Esophagus squamous epithelium (tissue), 5 donors: ENCODE measurements around the gene ZNF3. TPM values are rescaled to one million over a fixed set of nuclear protein-coding genes. Genes with fewer than 3 reads are reported as not detected.

Source experiments
- DNase-seq: peaks from one replicate; lab custom pipeline; 2025; lab: John Stamatoyannopoulos, UW
- H3K27ac ChIP-seq, 4 donors: fragments of 200-600 bp; sonication (generic); one replicate each; pipeline ENCODE4 v1.5.1; 2016 to 2019; ENCODE audit warnings: mild to moderate bottlenecking in 1 of 4
- H3K27me3 ChIP-seq, 4 donors: fragments of 200-600 bp; sonication (generic); 1 replicate in 3 of 4; 2 replicates in 1 of 4; pipeline versions ENCODE4 v1.5.1 to v1.6.0; 2017 to 2021; ENCODE audit warnings: antibody characterized with exemption in 1 of 4
- H3K36me3 ChIP-seq, 3 donors: fragments of 200-600 bp; sonication (generic); one replicate each; pipeline ENCODE4 v1.5.1; 2016 to 2019
- H3K4me1 ChIP-seq, 3 donors: fragments of 200-600 bp; sonication (generic); one replicate each; pipeline ENCODE4 v1.5.1; 2017 to 2019
- H3K4me3 ChIP-seq, 4 donors: fragments of 200-600 bp; sonication (generic); 1 replicate in 3 of 4; 2 replicates in 1 of 4; pipeline ENCODE4 v1.5.1; 2016 to 2019; ENCODE audit warnings: mild to moderate bottlenecking in 2 of 4, moderate library complexity in 1 of 4
- H3K9me3 ChIP-seq, 3 donors: fragments of 200-600 bp; sonication (generic); one replicate each; pipeline ENCODE4 v1.5.1; 2016 to 2019
- CTCF ChIP-seq, 6 experiments: fragments of 450-650 bp in 4 of 6; fragments of 200-600 bp in 2 of 6; sonication (generic) in 2 of 6; IDR thresholded peaks; one replicate each; pipeline ENCODE4 v1.5.1; 2016 to 2019; ENCODE audit warnings: antibody characterized with exemption in 6 of 6, mild to moderate bottlenecking in 4 of 6, moderate library complexity in 4 of 6
- POLR2A ChIP-seq, 4 donors: fragments of 450-650 bp; IDR thresholded peaks; one replicate each; pipeline ENCODE4 v1.6.1; 2017; ENCODE audit warnings: antibody characterized with exemption in 4 of 4, mild to moderate bottlenecking in 4 of 4, moderate library complexity in 3 of 4
- WGBS, 2 donors: methylation state at CpG; one replicate each; pipeline ENCODE4 v1.1.5; 2018; 5-methylcytosine and 5-hydroxymethylcytosine counted together
- intact Hi-C: fragments of 100-400 bp; cut with DNase I; formaldehyde crosslinking; loops from one replicate; pipeline ENCODE4 v1.15.0; 2022
- total RNA-seq, 4 donors: library from RNA; depleted of rRNA; stranded (reverse); fragments of >200 nt; gene quantifications; one replicate each; pipeline ENCODE4 v1.1.0, GENCODE V29; 2016
- donor health status: DM: yes; HTN: yes; CAD: no.

ZNF3 gene
- total RNA-seq, 4 donors from 2014 or later = 10.5 to 22.3 (median 12.2) TPM

GRCh38 chr7:100080907-100081534 lies 502 bp downstream of the ZNF3 start:
- no peaks in the 10 kb centered on the region for H3K9me3 ChIP-seq

GRCh38 chr7:100079024-100079560 lies 2.4 kb downstream of the ZNF3 start:
- no peak overlapping the region for H3K4me3 ChIP-seq
- H3K36me3 ChIP-seq = peaks cover 12 to 59% (median 30%) of the 10 kb centered on the region in 3 donors
- WGBS, 2 donors = 77 to 85% methylated on average over 5 to 7 of the region's 7 CpGs
- no peak for DNase-seq
- TF ChIP-seq POLR2A (IDR thresholded peaks at IDR 0.05) (no peak), CTCF (IDR thresholded peaks at IDR 0.05) (no peak)
- peaks cover 5 to 43% (median 24%) of the 10 kb centered on the region in 3 donors for H3K4me1 ChIP-seq
- intact Hi-C loops = no loop called here
- no peak overlapping the region for H3K27ac ChIP-seq
- no peaks in the 10 kb centered on the region for H3K27me3 ChIP-seq
- no peaks in the 10 kb centered on the region for H3K9me3 ChIP-seq

More at GRCh38 chr7:100080907-100081534, 502 bp downstream of the ZNF3 start:
- intact Hi-C loops = no loop called here
- Histone ChIP-seq H3K4me3 (peak overlapping the region; percentile 89 to 98 (median 94)), H3K36me3 (peaks cover 0 to 40% (median 13%) of the 10 kb centered on the region in 3 donors), H3K4me1 (peaks cover 5 to 43% (median 24%) of the 10 kb centered on the region in 3 donors), H3K27ac (peak overlapping the region; percentile 89 to 94 (median 90)), H3K27me3 (no peaks in the 10 kb centered on the region)
- no peak for DNase-seq
- WGBS, 2 donors = 1% methylated on average over 19 to 21 of the region's 34 CpGs
- no peak for TF ChIP-seq CTCF (IDR thresholded peaks at IDR 0.05)
- no peak for TF ChIP-seq POLR2A (IDR thresholded peaks at IDR 0.05)

- peaks cover 29 to 78% (median 48%) of the 10 kb centered on the region in 3 donors for H3K36me3 ChIP-seq
- H3K27ac ChIP-seq = no peak overlapping the region
- H3K4me3 ChIP-seq = no peak overlapping the region
- no peak for DNase-seq
- TF ChIP-seq CTCF (IDR thresholded peaks at IDR 0.05) (no peak), POLR2A (IDR thresholded peaks at IDR 0.05) (no peak)
- WGBS, 2 donors = 91 to 96% methylated on average over 4 of the region's 4 CpGs
- H3K4me1 ChIP-seq = peaks cover 4 to 34% (median 17%) of the 10 kb centered on the region in 3 donors
- H3K27me3 ChIP-seq = no peaks in the 10 kb centered on the region
- intact Hi-C loops = no loop called here
- peaks cover 0 to 13% (median 6%) of the 10 kb centered on the region in 3 donors for H3K9me3 ChIP-seq
Measured at GRCh38 chr7:100077205-100077604, 4.3 kb downstream of the ZNF3 start.

GRCh38 chr7:100075418-100075817 lies 6.1 kb downstream of the ZNF3 start:
- Histone ChIP-seq H3K9me3 (peaks cover 9 to 31% (median 22%) of the 10 kb centered on the region in 3 donors), H3K27me3 (no peaks in the 10 kb centered on the region), H3K36me3 (peaks cover 47 to 96% (median 66%) of the 10 kb centered on the region in 3 donors), H3K4me3 (no peak overlapping the region), H3K4me1 (peaks cover 0 to 22% (median 11%) of the 10 kb centered on the region in 3 donors), H3K27ac (no peak overlapping the region)
- no peak for DNase-seq
- TF ChIP-seq CTCF (IDR thresholded peaks at IDR 0.05) = no peak
- no peak for TF ChIP-seq POLR2A (IDR thresholded peaks at IDR 0.05)
- intact Hi-C loops = no loop called here
- 91 to 96% methylated on average over 6 of the region's 6 CpGs for WGBS, 2 donors

- Histone ChIP-seq H3K4me1 (peaks cover 0 to 17% (median 6%) of the 10 kb centered on the region in 3 donors), H3K27ac (no peak overlapping the region), H3K27me3 (no peaks in the 10 kb centered on the region), H3K9me3 (peaks cover 9 to 37% (median 26%) of the 10 kb centered on the region in 3 donors), H3K4me3 (no peak overlapping the region), H3K36me3 (peaks cover 50 to 100% (median 66%) of the 10 kb centered on the region in 3 donors)
- intact Hi-C loops = no loop called here
- TF ChIP-seq POLR2A (IDR thresholded peaks at IDR 0.05) (no peak), CTCF (IDR thresholded peaks at IDR 0.05) (no peak)
- DNase-seq = no peak
- 84 to 96% methylated on average over 7 of the region's 7 CpGs for WGBS, 2 donors
Measured at GRCh38 chr7:100074841-100075240, 6.7 kb downstream of the ZNF3 start.
